Subcutaneous preadipocyte (primary cell): ENCODE results near the gene SNORC. TPM values are rescaled to one million over a fixed set of nuclear protein-coding genes. Genes with fewer than 3 reads are reported as not detected.

ENCODE experiments used
- small RNA-seq: library from RNA; depleted of rRNA; stranded (forward); fragments of <200 nt; gene quantifications from one replicate; pipeline ENCODE3, GENCODE V24; 2012
- total RNA-seq: library from RNA; depleted of rRNA; stranded (reverse); fragments of >200 nt; gene quantifications from 2 replicates; pipeline ENCODE4 v1.2.3, GENCODE V29; 2012

The SNORC gene
- 0.73 and 0.98 TPM in 2 replicates for total RNA-seq

DNA sequence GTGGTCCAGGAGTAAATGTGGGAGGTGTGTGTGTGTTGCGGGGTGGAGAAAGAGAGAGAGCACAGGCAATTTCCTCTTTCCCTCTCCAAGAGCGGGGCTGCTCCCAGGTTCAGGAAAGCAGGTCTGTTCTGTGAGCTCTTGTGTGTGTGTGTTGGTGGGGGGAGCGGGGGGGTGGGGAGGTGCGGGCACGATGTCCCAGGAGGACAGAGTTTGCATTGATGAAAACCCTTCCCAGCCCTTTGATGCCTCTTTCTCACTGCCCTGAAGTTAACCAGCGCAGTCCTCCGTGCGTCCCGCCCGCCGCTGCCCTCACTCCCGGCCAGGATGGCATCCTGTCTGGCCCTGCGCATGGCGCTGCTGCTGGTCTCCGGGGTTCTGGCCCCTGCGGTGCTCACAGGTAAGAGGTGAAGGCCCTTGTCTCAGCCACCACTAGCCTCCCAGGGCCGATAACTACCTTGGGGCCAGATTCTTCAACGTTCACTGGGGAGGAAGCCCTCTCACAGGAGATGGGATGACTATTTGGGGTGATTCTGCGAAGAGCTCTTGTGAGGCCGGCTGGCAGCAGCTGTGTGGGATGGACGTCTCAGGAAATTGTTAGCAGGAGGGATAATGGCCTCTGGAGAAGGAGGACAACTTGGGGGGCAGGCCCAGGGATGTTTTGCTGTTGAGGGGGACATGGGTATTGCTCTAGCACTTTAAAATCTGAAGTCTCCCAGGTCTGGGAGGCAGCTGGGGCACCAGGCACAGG, at the start of gene SNORC:
TSS of gene SNORC (plus strand) at position 247 of the 748 bp plus-strand sequence. CDS start at position 325, 78 bp downstream.

Small RNA genes lying within 50 kb of the gene (small RNA-seq; reads per million reads assigned to genes)
- not detected for gene RF00019

Other genes starting within 250 kb of the SNORC start
- not detected in 2 replicates for gene EFHD1, start 236.7 kb upstream of the SNORC start, total RNA-seq
- gene GIGYF2, start 172.9 kb upstream of the SNORC start, total RNA-seq = 45.6 and 59.8 TPM in 2 replicates
- gene KCNJ13, start 93.7 kb upstream of the SNORC start, total RNA-seq = not detected in 2 replicates
- 5.9 and 6.2 TPM in 2 replicates for gene NGEF, start 143.0 kb downstream of the SNORC start, total RNA-seq
- gene NEU2, start 162.4 kb downstream of the SNORC start, total RNA-seq = not detected in 2 replicates
- gene INPP5D, start 190.1 kb downstream of the SNORC start, total RNA-seq = 0.39 and 0.73 TPM in 2 replicates